HL-60 (cell line): ENCODE results near the gene PRDM16.

Experiments
- SPI1 ChIP-seq: IDR thresholded peaks from 2 replicates; pipeline ENCODE4 v1.6.1; 2012; ENCODE audit warnings: low read depth, mild to moderate bottlenecking, borderline replicate concordance
- TF ChIP-seq, protein P1 (sequence below): IDR thresholded peaks from one replicate; pipeline ENCODE4 v1.5.1; 2011; ENCODE audit warnings: low read length, control low read depth, inconsistent platforms; ENCODE audit not compliant: insufficient read depth
- TF ChIP-seq, protein P2 (sequence below): IDR thresholded peaks from 2 replicates; pipeline ENCODE4 v1.6.1; 2012; ENCODE audit warnings: low read depth; ENCODE audit not compliant: insufficient replicate concordance

DNA sequence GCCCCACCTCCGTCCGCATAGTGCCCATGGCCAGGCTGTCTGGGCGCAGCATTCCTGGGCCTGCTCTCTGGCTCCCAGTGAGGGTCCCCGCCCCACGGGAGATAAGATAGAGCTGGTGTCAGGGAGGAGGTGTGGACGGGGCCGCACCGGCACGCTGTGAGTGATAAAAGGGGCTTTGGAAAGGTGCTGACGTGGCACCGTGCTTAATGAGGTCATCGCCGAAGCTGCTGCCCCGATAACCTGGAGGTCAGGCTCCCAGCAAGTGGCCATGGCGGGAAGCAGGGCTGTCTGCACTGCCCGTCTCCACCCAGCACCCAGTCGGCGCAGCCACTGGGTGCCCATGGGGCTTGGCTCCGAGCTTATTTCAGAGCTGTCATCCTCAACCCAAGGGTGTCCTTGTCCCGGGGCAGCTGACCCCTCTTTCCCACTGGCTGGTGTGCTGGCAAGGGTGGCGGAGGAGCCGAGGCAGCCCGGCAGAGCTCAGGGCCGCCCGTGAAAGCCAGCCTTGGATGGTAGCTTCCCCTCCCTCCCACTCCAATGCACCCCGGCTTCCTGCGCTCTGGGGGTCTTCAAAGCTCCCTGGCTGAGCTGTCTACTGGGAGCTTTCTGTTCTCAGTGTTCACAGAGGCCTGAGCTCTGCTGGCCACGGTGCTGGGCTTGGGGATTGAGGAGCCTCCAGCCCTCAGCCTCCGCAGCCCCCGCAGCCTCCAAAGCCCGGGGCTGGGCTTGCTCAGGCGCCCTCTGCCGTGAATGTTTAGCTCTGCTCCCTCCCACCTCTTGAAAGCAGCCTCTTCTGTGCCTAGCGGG is 280.4 kb downstream of the PRDM16 start:
- TF ChIP-seq, protein P1, sequence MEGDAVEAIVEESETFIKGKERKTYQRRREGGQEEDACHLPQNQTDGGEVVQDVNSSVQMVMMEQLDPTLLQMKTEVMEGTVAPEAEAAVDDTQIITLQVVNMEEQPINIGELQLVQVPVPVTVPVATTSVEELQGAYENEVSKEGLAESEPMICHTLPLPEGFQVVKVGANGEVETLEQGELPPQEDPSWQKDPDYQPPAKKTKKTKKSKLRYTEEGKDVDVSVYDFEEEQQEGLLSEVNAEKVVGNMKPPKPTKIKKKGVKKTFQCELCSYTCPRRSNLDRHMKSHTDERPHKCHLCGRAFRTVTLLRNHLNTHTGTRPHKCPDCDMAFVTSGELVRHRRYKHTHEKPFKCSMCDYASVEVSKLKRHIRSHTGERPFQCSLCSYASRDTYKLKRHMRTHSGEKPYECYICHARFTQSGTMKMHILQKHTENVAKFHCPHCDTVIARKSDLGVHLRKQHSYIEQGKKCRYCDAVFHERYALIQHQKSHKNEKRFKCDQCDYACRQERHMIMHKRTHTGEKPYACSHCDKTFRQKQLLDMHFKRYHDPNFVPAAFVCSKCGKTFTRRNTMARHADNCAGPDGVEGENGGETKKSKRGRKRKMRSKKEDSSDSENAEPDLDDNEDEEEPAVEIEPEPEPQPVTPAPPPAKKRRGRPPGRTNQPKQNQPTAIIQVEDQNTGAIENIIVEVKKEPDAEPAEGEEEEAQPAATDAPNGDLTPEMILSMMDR, result no peak
- TF ChIP-seq, protein P2, sequence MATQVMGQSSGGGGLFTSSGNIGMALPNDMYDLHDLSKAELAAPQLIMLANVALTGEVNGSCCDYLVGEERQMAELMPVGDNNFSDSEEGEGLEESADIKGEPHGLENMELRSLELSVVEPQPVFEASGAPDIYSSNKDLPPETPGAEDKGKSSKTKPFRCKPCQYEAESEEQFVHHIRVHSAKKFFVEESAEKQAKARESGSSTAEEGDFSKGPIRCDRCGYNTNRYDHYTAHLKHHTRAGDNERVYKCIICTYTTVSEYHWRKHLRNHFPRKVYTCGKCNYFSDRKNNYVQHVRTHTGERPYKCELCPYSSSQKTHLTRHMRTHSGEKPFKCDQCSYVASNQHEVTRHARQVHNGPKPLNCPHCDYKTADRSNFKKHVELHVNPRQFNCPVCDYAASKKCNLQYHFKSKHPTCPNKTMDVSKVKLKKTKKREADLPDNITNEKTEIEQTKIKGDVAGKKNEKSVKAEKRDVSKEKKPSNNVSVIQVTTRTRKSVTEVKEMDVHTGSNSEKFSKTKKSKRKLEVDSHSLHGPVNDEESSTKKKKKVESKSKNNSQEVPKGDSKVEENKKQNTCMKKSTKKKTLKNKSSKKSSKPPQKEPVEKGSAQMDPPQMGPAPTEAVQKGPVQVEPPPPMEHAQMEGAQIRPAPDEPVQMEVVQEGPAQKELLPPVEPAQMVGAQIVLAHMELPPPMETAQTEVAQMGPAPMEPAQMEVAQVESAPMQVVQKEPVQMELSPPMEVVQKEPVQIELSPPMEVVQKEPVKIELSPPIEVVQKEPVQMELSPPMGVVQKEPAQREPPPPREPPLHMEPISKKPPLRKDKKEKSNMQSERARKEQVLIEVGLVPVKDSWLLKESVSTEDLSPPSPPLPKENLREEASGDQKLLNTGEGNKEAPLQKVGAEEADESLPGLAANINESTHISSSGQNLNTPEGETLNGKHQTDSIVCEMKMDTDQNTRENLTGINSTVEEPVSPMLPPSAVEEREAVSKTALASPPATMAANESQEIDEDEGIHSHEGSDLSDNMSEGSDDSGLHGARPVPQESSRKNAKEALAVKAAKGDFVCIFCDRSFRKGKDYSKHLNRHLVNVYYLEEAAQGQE, result no peak
- TF ChIP-seq SPI1, result no peak
